Right lung (tissue), 5 donors: ENCODE results near the gene PRTFDC1. TPM values are rescaled to one million over a fixed set of nuclear protein-coding genes. Genes with fewer than 3 reads are reported as not detected.
"Not testable (repeated sequence)": the region's sequence is repeated elsewhere in the genome, so short reads cannot be mapped to it uniquely, and the experiment has no call there.

Experiments
- DNase-seq, 2 donors: peaks; one replicate each; pipeline ENCODE4 v3.0.0-alpha.2; 2013
- polyA plus RNA-seq, 5 donors: library from polyadenylated mRNA; unstranded; fragments of 120-200 nt; gene quantifications; one replicate each; pipeline versions ENCODE4 v1.2.1 to v1.2.3, GENCODE V29; 2013; ENCODE audit warnings: inconsistent platforms in 1 of 5, low replicate concordance in 1 of 5; ENCODE audit not compliant: insufficient read length in 5 of 5, insufficient read depth in 1 of 5

Gene PRTFDC1
- polyA plus RNA-seq, 5 donors, result 43.9 to 74.2 (median 62.4) TPM

- DNase-seq, result no peak
Observed at GRCh38 chr10:24935504-24936292, 16.7 kb downstream of the PRTFDC1 start.

DNA sequence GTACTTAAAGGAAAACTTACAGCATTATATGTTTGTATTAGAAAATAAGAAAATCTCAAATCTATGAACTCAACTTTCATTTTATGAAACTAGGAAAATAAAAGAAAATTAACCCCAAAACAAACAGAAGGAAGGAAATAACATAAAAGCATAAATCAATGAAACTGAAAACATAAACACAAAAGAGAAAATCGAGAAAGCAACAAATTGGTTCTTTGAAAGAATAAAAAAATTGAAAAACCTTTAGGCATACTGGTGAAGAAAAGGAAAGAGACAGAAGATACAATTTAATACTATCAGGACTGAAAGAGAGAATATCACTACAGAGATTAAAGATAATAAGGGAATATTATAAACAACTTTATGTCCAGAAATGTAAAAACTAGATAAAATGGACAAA, 21.2 kb downstream of the PRTFDC1 start:
- no peak for DNase-seq

DNA sequence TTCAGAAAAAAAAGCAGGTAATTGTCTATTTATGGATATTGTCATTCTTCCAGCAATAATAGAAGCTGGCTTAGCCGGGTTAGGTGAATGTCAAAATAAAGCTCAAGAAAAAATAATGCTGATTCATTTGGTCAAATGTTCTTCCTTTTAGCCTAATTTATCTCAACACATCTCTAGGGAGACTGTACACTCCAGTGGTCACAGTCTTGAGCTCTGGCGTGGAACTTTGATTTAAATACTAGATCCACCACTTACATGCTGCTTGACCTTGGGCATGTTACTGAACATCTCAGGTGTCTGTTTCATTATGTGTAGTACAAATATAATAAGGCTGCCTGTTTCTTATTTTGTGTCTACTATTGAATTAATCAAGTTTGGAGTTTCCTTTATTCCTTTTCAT, 22.0 kb downstream of the PRTFDC1 start:
- no peak for DNase-seq

- no peak for DNase-seq
Observed at GRCh38 chr10:24929904-24930303, 22.5 kb downstream of the PRTFDC1 start.

- no peak for DNase-seq
Observed at GRCh38 chr10:24929056-24929544, 23.3 kb downstream of the PRTFDC1 start.

- DNase-seq, result no peak
Observed at GRCh38 chr10:24928163-24928562, 24.2 kb downstream of the PRTFDC1 start.

DNA sequence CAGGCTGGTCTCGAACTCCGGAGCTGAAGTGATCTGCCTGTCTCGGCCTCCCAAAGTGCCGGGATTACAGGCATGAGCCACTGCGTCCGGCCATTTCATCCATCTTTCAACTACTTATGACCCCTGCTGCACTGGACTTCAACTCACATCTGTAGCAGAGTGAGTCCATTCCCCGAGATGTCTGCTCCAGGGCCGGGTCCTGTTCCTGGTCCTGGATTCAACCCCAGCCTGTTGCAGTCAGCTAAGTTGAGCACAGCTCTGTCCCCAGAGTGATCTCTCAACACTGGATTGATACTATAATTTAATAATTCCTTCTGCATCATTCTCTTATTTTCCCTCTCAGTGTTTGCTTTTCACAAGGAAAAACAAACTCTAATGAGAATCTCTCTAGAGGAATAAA, 25.8 kb downstream of the PRTFDC1 start:
- no peak for DNase-seq

DNA sequence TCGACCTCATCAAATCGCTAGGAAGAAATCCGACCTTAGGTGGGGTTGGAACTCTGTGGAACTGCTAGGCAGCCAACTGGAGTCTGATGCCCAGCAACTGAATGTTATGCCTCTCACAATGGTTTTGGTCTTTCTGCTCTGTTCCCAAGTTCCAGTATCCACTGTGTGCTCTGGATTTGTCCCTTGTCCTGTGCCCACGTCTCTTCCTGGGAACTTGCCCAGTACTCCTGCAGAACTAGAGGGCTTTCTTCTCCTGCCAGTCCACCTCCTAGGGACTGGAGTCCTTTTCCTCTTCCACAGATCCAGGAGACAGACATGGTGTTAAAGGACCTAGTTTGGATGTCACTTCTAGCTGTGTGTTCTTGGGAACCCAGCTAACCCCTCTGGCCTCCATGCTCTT, 26.6 kb downstream of the PRTFDC1 start:
- DNase-seq, result no peak

DNA sequence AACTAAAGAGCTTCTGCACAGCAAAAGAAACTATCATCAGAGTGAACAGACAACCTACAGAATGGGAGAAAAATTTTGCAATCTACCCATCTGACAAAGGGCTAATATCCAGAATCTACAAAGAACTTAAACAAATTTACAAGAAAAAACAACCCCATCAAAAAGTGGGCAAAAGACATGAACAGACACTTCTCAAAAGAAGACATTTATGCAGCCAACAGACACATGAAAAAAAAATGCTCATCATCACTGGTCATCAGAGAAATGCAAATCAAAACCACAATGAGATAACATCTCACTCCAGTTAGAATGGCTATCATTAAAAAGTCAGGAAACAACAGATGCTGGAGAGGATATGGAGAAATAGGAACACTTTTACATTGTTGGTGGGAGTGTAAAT, 27.9 kb downstream of the PRTFDC1 start:
- DNase-seq, result not testable (repeated sequence)

- DNase-seq, result not testable (repeated sequence)
Observed at GRCh38 chr10:24922222-24922868, 30.1 kb downstream of the PRTFDC1 start.

- DNase-seq, result no peak
Observed at GRCh38 chr10:24920907-24921881, 31.2 kb downstream of the PRTFDC1 start.

GRCh38 chr10:24920192-24920591, 32.2 kb downstream of the PRTFDC1 start:
- not testable (repeated sequence) for DNase-seq

- not testable (repeated sequence) for DNase-seq
Observed at GRCh38 chr10:24919629-24920028, 32.8 kb downstream of the PRTFDC1 start.

GRCh38 chr10:24917979-24918378, 34.4 kb downstream of the PRTFDC1 start:
- no peak for DNase-seq

DNA sequence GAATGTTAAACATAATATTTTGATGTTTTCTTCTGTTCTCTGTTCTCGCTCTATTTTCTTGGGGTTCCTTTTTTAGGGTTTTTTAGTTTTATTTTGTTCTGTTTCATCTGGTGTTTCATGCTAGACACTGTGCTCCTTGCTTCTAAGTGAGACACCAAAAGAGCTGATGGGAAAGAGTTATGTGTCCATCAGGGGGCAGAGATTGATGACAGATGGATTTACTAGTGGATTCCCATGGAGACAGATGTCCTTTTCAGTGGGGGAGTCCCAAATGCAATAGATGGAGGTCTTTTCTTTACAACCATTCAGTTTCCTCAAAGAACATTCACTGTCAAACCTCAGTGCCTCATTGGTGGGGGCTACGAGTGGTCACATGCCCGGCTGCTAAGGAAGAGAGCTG, 34.9 kb downstream of the PRTFDC1 start:
- DNase-seq, result no peak

GRCh38 chr10:24916365-24916764, 36.0 kb downstream of the PRTFDC1 start:
- no peak for DNase-seq

DNA sequence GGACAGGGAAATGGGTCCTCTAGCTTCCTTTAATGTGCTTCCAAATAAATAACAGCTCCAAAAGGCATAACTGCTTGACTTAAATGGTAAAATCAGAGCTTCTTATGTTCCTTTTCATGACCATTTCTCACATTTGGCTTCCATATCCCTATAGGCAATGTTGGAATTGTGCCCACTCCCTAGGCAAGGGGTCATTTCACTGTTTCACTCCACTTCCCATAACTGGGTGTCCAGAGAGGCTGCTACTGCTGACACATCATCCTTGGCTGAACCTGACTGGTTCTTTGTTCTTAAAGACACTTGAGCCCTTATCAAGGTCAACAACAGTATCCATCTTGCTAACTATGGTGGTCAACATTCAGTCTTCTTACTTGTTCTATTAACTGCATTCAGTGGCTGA, 37.1 kb downstream of the PRTFDC1 start:
- no peak for DNase-seq

- no peak for DNase-seq
Observed at GRCh38 chr10:24914148-24914547, 38.3 kb downstream of the PRTFDC1 start.

- DNase-seq, result no peak
Observed at GRCh38 chr10:24912215-24912614, 40.2 kb downstream of the PRTFDC1 start.

DNA sequence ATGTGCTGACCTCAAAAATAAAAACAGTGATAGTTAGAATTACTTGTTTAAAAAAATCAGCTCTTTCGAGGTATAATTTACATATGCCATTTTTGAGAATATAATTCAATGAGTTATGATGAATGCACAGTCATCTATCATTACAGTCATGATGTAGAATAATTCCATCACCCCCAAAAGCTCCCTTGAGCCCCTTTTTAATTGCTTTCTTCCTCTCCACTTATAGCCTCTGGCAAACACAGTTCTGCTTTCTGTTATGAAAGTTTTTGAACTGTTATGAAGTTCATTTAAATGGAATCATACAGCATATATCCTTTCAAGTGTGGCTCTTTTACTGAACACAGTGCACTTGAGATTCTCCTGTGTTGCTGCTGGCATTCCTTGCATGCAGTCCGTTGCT, 41.4 kb downstream of the PRTFDC1 start:
- DNase-seq, result no peak

GRCh38 chr10:24910574-24910973, 41.8 kb downstream of the PRTFDC1 start:
- DNase-seq, result no peak

DNA sequence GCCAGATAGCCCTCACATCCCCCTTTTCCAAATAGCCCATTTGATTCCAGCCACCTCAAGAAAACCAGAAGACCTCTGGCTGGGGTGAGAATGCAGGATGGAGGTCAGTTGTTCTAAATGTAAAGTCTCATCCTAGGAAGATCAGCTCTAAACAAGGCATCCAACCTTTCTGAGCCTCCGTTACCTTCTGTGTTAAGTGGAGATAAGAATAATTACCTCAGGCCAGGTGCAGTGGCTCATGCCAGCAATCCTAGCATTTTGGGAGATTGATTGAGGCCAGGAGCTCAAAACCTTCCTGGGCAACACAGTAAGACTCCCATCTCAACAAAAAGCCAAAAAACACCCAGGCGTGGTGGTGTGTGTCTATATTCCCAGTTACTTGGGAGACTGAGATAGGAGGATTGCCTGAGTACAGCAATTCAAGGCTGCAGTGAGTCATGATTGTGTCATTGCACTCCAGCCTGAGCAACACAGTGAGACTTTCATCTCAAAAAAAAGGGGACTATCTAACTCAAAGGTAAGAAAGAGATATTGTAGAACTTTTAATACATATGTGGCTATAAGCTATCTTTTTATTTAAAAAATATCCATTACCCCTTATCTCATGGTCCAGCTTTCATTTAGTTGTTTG, 43.5 kb downstream of the PRTFDC1 start:
- DNase-seq, result no peak
